Measurements from ENCODE around the gene PCCB. TPM values are rescaled to one million over a fixed set of nuclear protein-coding genes. Genes with fewer than 3 reads are reported as not detected.

PCCB gene
- polyA plus RNA-seq, 1 donor from 2014 or later, result 18.3 TPM

DNA sequence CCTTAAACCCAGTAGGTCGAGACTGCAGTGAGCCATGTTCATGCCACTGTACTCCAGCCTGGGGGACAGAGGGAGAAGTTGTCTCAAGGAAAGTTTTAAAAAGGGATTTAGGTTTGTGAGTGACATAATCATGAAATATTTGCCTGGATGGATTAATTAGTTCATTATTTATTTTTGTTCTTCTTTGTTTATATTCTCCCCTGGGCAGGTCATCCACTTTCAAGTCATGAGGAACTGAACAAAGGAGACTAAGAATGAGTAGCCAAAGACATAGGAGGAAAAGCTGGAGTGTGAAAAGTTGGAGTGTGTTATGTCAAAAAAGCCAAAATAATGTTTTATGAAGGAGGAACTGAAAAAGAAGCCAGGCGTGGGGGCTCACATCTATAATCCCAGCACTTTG, 17.7 kb upstream of the PCCB start:
- Histone ChIP-seq H3K27me3 (ENCODE audit: insufficient read depth, low read depth, low read length) (no peaks in the 10 kb centered on the region), H3K9me2 (ENCODE audit: insufficient read depth, low read length) (no peaks in the 10 kb centered on the region), H3K79me2 (replicated peaks; ENCODE audit: insufficient read depth, low read length) (no peaks in the 10 kb centered on the region), H2AFZ (ENCODE audit: low read depth, low read length) (no peak overlapping the region), H3K9me3 (ENCODE audit: low read length) (no peaks in the 10 kb centered on the region), H3K9ac (ENCODE audit: low read length) (no peak overlapping the region), H3F3A (ENCODE audit: insufficient read depth, low read length, poor library complexity, severe bottlenecking) (no peaks in the 10 kb centered on the region), H3K27ac (ENCODE audit: low read length) (no peak overlapping the region), H3K4me3 (ENCODE audit: low read length) (no peak overlapping the region), H3K4me2 (ENCODE audit: low read length) (no peak overlapping the region), H3K36me3 (ENCODE audit: insufficient read depth, low read length) (no peaks in the 10 kb centered on the region), H4K20me1 (ENCODE audit: insufficient read depth) (no peaks in the 10 kb centered on the region)
- TF ChIP-seq, protein P1, sequence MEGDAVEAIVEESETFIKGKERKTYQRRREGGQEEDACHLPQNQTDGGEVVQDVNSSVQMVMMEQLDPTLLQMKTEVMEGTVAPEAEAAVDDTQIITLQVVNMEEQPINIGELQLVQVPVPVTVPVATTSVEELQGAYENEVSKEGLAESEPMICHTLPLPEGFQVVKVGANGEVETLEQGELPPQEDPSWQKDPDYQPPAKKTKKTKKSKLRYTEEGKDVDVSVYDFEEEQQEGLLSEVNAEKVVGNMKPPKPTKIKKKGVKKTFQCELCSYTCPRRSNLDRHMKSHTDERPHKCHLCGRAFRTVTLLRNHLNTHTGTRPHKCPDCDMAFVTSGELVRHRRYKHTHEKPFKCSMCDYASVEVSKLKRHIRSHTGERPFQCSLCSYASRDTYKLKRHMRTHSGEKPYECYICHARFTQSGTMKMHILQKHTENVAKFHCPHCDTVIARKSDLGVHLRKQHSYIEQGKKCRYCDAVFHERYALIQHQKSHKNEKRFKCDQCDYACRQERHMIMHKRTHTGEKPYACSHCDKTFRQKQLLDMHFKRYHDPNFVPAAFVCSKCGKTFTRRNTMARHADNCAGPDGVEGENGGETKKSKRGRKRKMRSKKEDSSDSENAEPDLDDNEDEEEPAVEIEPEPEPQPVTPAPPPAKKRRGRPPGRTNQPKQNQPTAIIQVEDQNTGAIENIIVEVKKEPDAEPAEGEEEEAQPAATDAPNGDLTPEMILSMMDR (IDR thresholded peaks at IDR 0.05; ENCODE audit: poor library complexity, severe bottlenecking), result no peak
- TF ChIP-seq POLR2AphosphoS5 (IDR thresholded peaks at IDR 0.05), result no peak

DNA sequence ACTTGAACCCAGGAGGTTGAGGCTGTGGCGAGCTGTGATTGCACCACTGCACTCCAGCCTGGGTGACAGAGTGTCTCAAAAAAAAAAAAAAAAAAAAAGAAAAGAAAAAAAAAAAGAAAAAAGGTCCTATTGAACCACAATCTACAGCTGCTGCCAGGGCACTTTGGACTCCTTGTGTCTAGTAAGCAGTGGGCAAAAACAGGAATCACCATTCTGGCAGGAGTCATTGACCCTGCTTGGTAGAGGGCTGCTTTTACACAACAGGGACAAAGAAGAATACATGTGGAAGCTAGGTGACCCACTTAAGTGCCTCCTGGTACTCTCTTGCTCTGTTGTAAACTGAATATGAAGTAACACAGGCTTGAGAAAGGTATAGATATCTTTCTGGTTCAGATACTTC, 14.6 kb upstream of the PCCB start:
- Histone ChIP-seq H3K4me2 (ENCODE audit: low read length) (no peak overlapping the region), H3K27me3 (ENCODE audit: insufficient read depth, low read depth, low read length) (no peaks in the 10 kb centered on the region), H3K4me3 (ENCODE audit: low read length) (no peak overlapping the region), H3K36me3 (ENCODE audit: insufficient read depth, low read length) (no peaks in the 10 kb centered on the region), H3K79me2 (replicated peaks; ENCODE audit: insufficient read depth, low read length) (no peaks in the 10 kb centered on the region), H3K27ac (ENCODE audit: low read length) (no peak overlapping the region), H2AFZ (ENCODE audit: low read depth, low read length) (no peak overlapping the region), H3K9me3 (ENCODE audit: low read length) (no peaks in the 10 kb centered on the region), H3K9me2 (ENCODE audit: insufficient read depth, low read length) (no peaks in the 10 kb centered on the region), H4K20me1 (ENCODE audit: insufficient read depth) (no peaks in the 10 kb centered on the region), H3K9ac (ENCODE audit: low read length) (no peak overlapping the region), H3F3A (ENCODE audit: insufficient read depth, low read length, poor library complexity, severe bottlenecking) (no peaks in the 10 kb centered on the region)
- no peak for TF ChIP-seq EP300 (conservative IDR thresholded peaks at IDR 0.05; ENCODE audit: poor library complexity, severe bottlenecking)
- TF ChIP-seq RAD21 (conservative IDR thresholded peaks at IDR 0.05), result no peak

DNA sequence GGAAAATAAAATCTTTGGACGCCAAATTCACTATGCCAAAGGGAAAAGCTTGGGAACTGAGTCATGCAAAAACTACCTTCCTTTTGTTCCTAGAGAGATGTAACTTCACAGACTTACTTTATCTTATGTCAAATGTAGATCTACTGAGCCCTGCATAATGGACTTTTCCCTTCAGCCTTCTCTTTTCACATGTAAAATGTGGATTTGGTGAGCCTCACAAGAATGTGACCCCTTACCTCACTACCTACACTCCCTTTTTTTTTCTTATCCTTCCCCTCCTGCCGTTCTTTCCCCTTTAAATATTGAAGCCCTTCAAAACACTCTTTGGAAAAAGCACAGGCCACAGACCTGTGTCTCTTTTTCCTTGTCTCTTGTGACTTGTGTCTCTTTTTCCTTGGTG, 14.0 kb upstream of the PCCB start:
- H3K4me2 ChIP-seq (ENCODE audit: low read length), result no peak overlapping the region
- no peak overlapping the region for H3K27ac ChIP-seq (ENCODE audit: low read length)
- TF ChIP-seq MXI1 (conservative IDR thresholded peaks at IDR 0.05; ENCODE audit: poor library complexity, severe bottlenecking) (no peak), EP300 (conservative IDR thresholded peaks at IDR 0.05; ENCODE audit: poor library complexity, severe bottlenecking) (no peak), POLR2AphosphoS5 (IDR thresholded peaks at IDR 0.05) (no peak)
- TF ChIP-seq, protein P1 (IDR thresholded peaks at IDR 0.05; ENCODE audit: poor library complexity, severe bottlenecking), result no peak
- TF ChIP-seq, protein P2, sequence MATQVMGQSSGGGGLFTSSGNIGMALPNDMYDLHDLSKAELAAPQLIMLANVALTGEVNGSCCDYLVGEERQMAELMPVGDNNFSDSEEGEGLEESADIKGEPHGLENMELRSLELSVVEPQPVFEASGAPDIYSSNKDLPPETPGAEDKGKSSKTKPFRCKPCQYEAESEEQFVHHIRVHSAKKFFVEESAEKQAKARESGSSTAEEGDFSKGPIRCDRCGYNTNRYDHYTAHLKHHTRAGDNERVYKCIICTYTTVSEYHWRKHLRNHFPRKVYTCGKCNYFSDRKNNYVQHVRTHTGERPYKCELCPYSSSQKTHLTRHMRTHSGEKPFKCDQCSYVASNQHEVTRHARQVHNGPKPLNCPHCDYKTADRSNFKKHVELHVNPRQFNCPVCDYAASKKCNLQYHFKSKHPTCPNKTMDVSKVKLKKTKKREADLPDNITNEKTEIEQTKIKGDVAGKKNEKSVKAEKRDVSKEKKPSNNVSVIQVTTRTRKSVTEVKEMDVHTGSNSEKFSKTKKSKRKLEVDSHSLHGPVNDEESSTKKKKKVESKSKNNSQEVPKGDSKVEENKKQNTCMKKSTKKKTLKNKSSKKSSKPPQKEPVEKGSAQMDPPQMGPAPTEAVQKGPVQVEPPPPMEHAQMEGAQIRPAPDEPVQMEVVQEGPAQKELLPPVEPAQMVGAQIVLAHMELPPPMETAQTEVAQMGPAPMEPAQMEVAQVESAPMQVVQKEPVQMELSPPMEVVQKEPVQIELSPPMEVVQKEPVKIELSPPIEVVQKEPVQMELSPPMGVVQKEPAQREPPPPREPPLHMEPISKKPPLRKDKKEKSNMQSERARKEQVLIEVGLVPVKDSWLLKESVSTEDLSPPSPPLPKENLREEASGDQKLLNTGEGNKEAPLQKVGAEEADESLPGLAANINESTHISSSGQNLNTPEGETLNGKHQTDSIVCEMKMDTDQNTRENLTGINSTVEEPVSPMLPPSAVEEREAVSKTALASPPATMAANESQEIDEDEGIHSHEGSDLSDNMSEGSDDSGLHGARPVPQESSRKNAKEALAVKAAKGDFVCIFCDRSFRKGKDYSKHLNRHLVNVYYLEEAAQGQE (IDR thresholded peaks at IDR 0.05; ENCODE audit: borderline replicate concordance), result no peak

More for the DNA sequence above, 14.0 kb upstream of the PCCB start:
- H3K9me2 ChIP-seq (ENCODE audit: insufficient read depth, low read length), result no peaks in the 10 kb centered on the region
- no peaks in the 10 kb centered on the region for H3F3A ChIP-seq (ENCODE audit: insufficient read depth, low read length, poor library complexity, severe bottlenecking)
- no peaks in the 10 kb centered on the region for H4K20me1 ChIP-seq (ENCODE audit: insufficient read depth)
- H3K36me3 ChIP-seq (ENCODE audit: insufficient read depth, low read length), result no peaks in the 10 kb centered on the region
- no peaks in the 10 kb centered on the region for H3K9me3 ChIP-seq (ENCODE audit: low read length)
- H2AFZ ChIP-seq (ENCODE audit: low read depth, low read length), result no peak overlapping the region
- no peaks in the 10 kb centered on the region for H3K27me3 ChIP-seq (ENCODE audit: insufficient read depth, low read depth, low read length)
- no peaks in the 10 kb centered on the region for H3K79me2 ChIP-seq (replicated peaks; ENCODE audit: insufficient read depth, low read length)
- H3K9ac ChIP-seq (ENCODE audit: low read length), result no peak overlapping the region
- H3K4me3 ChIP-seq (ENCODE audit: low read length), result no peak overlapping the region
